Measurements from ENCODE around the gene CAMTA1.

Gene CAMTA1

GRCh38 chr1:7760245-7760644 lies 975.0 kb downstream of the CAMTA1 start:
- TF ChIP-seq PPARA (CRISPR knock-in tag; IDR thresholded peaks at IDR 0.05; ENCODE audit: borderline replicate concordance): no peak
- TF ChIP-seq CSDC2 (CRISPR knock-in tag; IDR thresholded peaks at IDR 0.05): no peak
- TF ChIP-seq ZNF8 (CRISPR knock-in tag; IDR thresholded peaks at IDR 0.05): no peak
- TF ChIP-seq TCF4 (CRISPR knock-in tag; IDR thresholded peaks at IDR 0.05; ENCODE audit: borderline replicate concordance): no peak
- no peak for TF ChIP-seq TOX (CRISPR knock-in tag; IDR thresholded peaks at IDR 0.05; ENCODE audit: borderline replicate concordance)
- no peak for TF ChIP-seq GLIS3 (CRISPR knock-in tag; IDR thresholded peaks at IDR 0.05)
- TF ChIP-seq BACH2 (CRISPR knock-in tag; IDR thresholded peaks at IDR 0.05; ENCODE audit: borderline replicate concordance): no peak
- no peak for TF ChIP-seq TSHZ2 (CRISPR knock-in tag; IDR thresholded peaks at IDR 0.05)
- TF ChIP-seq ZNF70 (CRISPR knock-in tag; IDR thresholded peaks at IDR 0.05): no peak
- no peak for TF ChIP-seq ZFP30 (CRISPR knock-in tag; IDR thresholded peaks at IDR 0.05)
- TF ChIP-seq ZNF565 (CRISPR knock-in tag; conservative IDR thresholded peaks at IDR 0.05; ENCODE audit: low read depth): no peak
- TF ChIP-seq RARB (CRISPR knock-in tag; IDR thresholded peaks at IDR 0.05): no peak
- TF ChIP-seq SNAI2 (CRISPR knock-in tag; IDR thresholded peaks at IDR 0.05): no peak
- TF ChIP-seq POU6F1 (CRISPR knock-in tag; IDR thresholded peaks at IDR 0.05; ENCODE audit: borderline replicate concordance, low read depth): no peak
- TF ChIP-seq ARNTL (CRISPR knock-in tag; IDR thresholded peaks at IDR 0.05; ENCODE audit: borderline replicate concordance, low read depth): no peak
- no peak for TF ChIP-seq OSR1 (CRISPR knock-in tag; IDR thresholded peaks at IDR 0.05)
- TF ChIP-seq CSRNP3 (CRISPR knock-in tag; IDR thresholded peaks at IDR 0.05): no peak
- TF ChIP-seq ZC3H10 (CRISPR knock-in tag; IDR thresholded peaks at IDR 0.05): no peak
- no peak for TF ChIP-seq ISL1 (CRISPR knock-in tag; IDR thresholded peaks at IDR 0.05)
- ATAC-seq: no peak

- ATAC-seq: no peak
- TF ChIP-seq GLIS3 (CRISPR knock-in tag; IDR thresholded peaks at IDR 0.05): no peak
- no peak for TF ChIP-seq ARNTL (CRISPR knock-in tag; IDR thresholded peaks at IDR 0.05; ENCODE audit: borderline replicate concordance, low read depth)
- no peak for TF ChIP-seq RARB (CRISPR knock-in tag; IDR thresholded peaks at IDR 0.05)
- TF ChIP-seq CSDC2 (CRISPR knock-in tag; IDR thresholded peaks at IDR 0.05): no peak
- TF ChIP-seq TCF4 (CRISPR knock-in tag; IDR thresholded peaks at IDR 0.05; ENCODE audit: borderline replicate concordance): no peak
- TF ChIP-seq ZC3H10 (CRISPR knock-in tag; IDR thresholded peaks at IDR 0.05): no peak
These were observed 975.8 kb downstream of the CAMTA1 start for GRCh38 chr1:7761103-7761502.

GRCh38 chr1:7767176-7767575 lies 981.9 kb downstream of the CAMTA1 start:
- ATAC-seq: no peak
- no peak for TF ChIP-seq GLIS3 (CRISPR knock-in tag; IDR thresholded peaks at IDR 0.05)
- TF ChIP-seq ZNF565 (CRISPR knock-in tag; conservative IDR thresholded peaks at IDR 0.05; ENCODE audit: low read depth): no peak
- no peak for TF ChIP-seq PATZ1 (CRISPR knock-in tag; IDR thresholded peaks at IDR 0.05; ENCODE audit: borderline replicate concordance)
- TF ChIP-seq TCF4 (CRISPR knock-in tag; IDR thresholded peaks at IDR 0.05; ENCODE audit: borderline replicate concordance): no peak
- TF ChIP-seq RARB (CRISPR knock-in tag; IDR thresholded peaks at IDR 0.05): no peak
- TF ChIP-seq ZNF70 (CRISPR knock-in tag; IDR thresholded peaks at IDR 0.05): no peak
- no peak for TF ChIP-seq TSHZ2 (CRISPR knock-in tag; IDR thresholded peaks at IDR 0.05)
- no peak for TF ChIP-seq BACH2 (CRISPR knock-in tag; IDR thresholded peaks at IDR 0.05; ENCODE audit: borderline replicate concordance)
